Skin epidermis (tissue), 12 donors: Measurements from ENCODE around the gene TFEB.
A peak's percentile ranks its signal among the peaks of the same experiment; 100 is the strongest.

Experiments
- H3K27ac ChIP-seq, 21 experiments: fragments of 200-600 bp; sonication (generic) in 11 of 21; one replicate each; pipeline ENCODE4 v1.5.0; 2020; ENCODE audit warnings: mild to moderate bottlenecking in 3 of 21, inconsistent platforms in 2 of 21, moderate library complexity in 2 of 21
- H3K4me3 ChIP-seq, 7 experiments: fragments of 200-600 bp; sonication (generic) in 2 of 7; one replicate each; pipeline ENCODE4 v1.5.0; 2020; ENCODE audit warnings: inconsistent platforms in 2 of 7, mild to moderate bottlenecking in 2 of 7, moderate library complexity in 1 of 7

Gene TFEB

GRCh38 chr6:41741625-41742490 lies 6.5 kb upstream of the TFEB start:
- Histone ChIP-seq H3K27ac (no peak overlapping the region), H3K4me3 (no peak overlapping the region)

GRCh38 chr6:41740366-41741162 lies 5.2 kb upstream of the TFEB start:
- Histone ChIP-seq H3K4me3 (no peak overlapping the region), H3K27ac (no peak overlapping the region)

DNA sequence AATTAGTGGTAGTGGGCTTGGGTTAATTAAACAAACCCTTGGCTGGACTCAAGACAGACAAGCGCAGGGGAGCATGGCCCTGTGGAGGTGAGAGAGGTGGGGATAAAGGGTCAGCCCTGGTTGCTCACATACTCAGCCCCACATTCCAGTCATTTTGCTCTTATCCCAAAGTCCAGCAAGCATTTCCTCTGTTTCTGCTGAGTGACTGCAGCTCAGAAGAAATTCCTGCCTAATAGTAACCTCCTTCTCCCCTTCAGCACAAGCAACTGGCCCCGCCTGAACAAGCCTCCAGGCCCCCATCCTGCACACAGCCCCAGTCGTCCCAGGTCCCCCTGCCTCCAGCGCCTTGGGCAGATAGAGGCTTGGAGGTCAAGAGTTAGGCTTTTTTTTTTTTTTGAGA lies 3.6 kb upstream of the TFEB start:
- H3K4me3 ChIP-seq = no peak overlapping the region
- no peak overlapping the region for H3K27ac ChIP-seq

- Histone ChIP-seq H3K27ac (no peak overlapping the region), H3K4me3 (no peak overlapping the region)
Measured at GRCh38 chr6:41737591-41738130, 2.3 kb upstream of the TFEB start.

- Histone ChIP-seq H3K4me3 (no peak overlapping the region), H3K27ac (no peak overlapping the region)
Measured at GRCh38 chr6:41736800-41737555, 1.6 kb upstream of the TFEB start.

DNA sequence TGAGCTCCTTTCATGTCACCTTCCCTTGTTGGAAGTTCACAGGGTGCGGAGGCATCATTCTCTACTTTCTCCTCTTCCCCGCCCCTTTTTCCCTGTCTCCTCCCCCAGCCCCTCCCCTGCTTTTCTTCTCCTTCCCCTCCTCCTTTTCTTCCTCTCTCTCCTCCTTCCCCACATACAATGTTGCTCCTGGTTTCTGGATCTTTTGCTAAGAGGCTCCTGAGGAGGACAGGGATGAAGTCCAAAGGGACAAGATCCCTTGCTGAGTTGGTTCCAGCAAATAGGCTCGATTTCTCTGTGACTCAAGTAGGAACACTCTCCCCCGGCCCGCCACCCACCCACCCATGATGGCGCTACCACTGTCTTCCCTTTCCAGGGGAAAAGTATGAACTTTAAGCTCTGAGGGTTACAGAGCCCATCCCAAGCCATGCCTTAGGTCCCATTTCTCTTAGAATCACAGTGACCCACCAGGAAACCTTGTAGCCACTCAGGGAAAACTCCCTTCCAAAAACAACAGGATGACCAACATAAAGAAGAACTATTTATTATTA lies 852 bp upstream of the TFEB start:
- no peak overlapping the region for H3K4me3 ChIP-seq

DNA sequence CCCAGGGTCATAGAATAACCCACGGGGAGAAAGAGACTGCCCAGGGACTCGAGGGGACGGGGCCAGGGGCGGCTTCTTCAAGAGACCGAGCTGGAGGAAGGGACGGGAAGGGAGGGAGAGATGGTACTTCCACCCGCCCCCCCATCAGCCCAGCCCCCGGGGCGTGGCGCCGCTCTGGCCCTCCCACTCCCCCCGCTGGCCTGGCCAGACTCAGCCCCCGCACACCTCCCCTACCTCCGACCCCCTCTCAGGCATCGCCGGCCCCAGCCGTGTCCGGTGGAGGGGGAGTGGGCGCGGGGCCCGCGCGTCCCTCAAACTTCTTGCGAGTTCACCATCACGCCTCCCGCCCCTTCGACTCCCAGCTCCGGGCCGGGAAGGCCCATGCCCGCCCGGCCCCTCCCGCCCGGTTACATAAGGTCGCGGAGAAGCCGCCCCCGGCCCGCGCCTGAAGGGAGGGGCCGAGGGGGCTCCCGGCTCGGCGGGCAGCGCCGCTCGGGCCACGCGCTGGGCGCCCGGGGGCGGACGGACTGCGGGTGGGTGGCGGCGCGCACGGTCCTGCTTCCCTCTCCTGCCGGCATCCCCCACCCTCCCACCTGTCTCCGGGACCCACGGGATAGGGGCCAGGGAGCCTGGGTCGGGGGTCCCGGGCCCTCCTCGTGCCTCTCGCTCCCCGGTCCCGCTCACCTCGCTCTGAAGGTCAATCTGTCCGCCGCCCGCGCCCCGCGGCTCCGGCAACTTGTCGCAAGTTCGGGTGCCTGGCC lies 562 bp downstream of the TFEB start:
- H3K27ac ChIP-seq = peak overlapping the region; percentile 82 to 99 (median 94)
- peak overlapping the region; percentile 65 to 87 (median 85) for H3K4me3 ChIP-seq

More for the DNA sequence above, 852 bp upstream of the TFEB start:
- H3K27ac ChIP-seq = no peak overlapping the region

DNA sequence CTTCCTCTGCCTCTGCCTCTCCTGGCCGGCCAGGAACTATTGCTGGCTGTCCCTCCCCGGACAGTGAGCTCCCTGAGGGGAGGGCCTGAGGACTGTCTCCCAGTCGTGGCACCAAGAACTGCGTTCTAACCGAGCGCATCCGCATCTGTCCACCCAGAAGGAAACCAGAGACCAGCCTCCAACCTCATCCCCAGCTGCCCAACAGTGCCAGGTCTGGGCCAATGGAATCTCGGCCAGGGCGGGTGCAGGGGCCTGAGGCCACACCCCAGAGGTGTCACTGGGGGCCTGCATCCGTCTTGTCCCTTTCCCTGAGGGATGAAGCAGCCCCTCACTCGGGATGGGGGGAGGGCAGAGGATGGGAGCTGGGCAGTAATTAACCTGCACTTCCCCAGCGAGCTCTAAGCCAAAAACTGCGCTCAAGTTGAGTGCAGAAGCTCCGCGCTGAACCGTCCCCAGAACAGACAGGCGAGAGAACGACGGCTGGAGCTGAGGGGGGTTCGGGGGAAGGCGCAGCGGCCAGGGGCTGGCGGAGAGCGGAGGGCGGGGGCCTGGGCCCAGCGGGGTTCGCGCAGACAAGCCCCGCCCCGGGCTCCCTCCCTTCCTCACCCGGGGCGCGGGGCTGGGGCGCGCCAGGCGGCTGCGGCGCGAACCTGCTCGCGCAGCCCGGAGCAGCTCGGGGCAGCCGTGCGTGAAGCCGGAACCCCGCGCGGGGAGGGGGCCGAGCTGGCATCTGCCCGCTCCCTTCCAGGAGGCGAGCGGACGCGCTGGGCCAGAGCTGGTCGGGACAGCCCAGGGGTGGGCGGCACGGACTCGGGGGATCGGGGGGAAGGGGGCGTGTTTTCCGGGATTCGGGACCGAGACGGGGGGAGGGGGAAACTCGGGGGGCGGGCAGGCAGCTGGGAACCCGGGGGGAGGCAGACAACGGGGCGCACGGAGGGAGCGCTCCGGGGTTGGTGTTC lies 1.4 kb downstream of the TFEB start:
- Histone ChIP-seq H3K4me3 (peak overlapping the region; percentile 65 to 87 (median 85)), H3K27ac (peak overlapping the region; percentile 59 to 99 (median 94))

- Histone ChIP-seq H3K27ac (peak overlapping the region in 20 of 21 experiments; percentile 82 to 99 (median 94)), H3K4me3 (peak overlapping the region; percentile 65 to 87 (median 85))
Measured at GRCh38 chr6:41733360-41733706, 2.1 kb downstream of the TFEB start.

DNA sequence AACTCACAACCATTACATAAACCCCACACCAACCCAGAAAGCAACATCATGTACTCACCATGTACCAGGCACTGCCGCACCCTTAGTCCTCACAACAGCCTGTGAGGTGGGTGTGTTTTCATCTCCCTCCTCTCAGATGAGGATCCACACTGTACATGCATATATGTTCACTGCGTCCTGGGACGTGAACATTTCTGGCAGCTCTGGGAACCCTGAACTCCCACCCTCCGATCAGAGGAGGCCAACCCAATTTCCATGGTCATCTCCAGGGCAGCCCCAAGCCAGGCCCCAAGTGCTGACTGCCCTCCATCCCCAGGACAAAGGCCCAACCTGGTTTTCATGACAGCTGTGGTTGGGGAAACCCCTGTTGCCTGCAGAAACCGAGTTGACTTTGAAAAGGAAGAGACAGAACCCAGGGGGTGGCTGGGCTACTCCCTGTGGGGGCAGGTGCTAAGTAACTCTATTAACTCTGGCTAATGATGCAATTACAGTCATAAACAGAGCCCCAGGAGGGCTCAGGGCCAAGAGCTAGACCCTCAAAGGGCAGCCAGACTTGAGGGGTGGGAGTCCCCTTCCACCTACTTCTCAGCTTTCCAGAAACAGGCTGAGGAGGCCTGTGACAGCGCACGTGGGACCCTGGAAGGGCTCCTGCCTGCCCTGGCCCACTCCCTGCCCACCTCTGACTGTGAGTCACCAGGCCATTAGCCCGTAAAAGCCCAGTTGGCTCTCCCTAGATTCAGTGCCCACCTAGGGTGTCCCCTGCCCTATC lies 2.6 kb downstream of the TFEB start:
- H3K27ac ChIP-seq = peak overlapping the region in 20 of 21 experiments; percentile 82 to 99 (median 94)

DNA sequence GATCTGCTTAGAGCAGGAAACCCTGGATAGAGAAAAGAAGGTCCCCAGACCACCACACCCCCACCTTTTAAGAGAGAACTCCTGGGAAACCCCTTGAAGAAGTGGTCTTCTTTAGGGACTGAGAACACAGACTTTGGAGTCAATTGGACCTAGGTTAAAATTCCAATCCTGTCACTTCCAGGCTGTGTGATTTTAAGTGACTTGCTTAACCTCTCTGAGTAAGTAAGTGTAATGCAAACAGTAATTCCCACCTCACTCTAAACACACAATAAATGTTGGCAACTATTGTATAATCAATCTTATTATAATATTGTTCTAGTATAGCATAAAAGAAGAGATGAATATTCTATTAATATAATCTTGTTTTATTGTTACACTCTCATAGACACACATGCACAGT lies 3.3 kb downstream of the TFEB start:
- Histone ChIP-seq H3K27ac (peak overlapping the region in 4 of 21 experiments; percentile 82 to 94 (median 94)), H3K4me3 (no peak overlapping the region)

More for the DNA sequence above, 2.6 kb downstream of the TFEB start:
- peak overlapping the region in 6 of 7 experiments; percentile 65 to 87 (median 86) for H3K4me3 ChIP-seq

DNA sequence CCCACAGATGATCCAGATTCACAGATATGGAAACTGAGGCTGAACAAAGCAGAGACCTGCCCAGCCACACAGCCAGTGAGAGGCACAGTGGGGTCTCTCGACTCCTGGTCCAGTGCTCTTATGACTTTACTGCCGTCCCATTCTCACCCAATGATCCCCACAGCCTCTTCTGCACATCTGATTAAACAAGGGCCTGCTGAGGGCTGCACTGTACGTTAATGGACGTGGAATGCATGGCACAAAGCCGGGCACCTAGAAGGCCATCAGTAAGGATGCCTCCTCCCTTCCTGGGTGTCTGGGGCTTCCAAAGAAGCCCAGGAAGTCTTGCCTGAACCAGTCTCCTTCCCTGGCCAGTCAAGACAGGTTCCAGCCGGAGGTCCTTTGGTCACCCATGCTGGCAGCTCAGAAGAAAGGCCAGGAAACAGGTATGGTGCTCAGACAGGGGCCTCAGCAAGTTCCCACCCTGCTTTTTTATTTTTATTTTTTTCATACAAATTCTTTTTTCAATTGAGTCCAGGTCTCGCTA lies 3.8 kb downstream of the TFEB start:
- Histone ChIP-seq H3K4me3 (no peak overlapping the region), H3K27ac (peak overlapping the region in 2 of 21 experiments; percentile 75 to 94)

- Histone ChIP-seq H3K27ac (peak overlapping the region in 4 of 21 experiments; percentile 2 to 75 (median 19)), H3K4me3 (no peak overlapping the region)
Measured at GRCh38 chr6:41730531-41731436, 4.6 kb downstream of the TFEB start.

DNA sequence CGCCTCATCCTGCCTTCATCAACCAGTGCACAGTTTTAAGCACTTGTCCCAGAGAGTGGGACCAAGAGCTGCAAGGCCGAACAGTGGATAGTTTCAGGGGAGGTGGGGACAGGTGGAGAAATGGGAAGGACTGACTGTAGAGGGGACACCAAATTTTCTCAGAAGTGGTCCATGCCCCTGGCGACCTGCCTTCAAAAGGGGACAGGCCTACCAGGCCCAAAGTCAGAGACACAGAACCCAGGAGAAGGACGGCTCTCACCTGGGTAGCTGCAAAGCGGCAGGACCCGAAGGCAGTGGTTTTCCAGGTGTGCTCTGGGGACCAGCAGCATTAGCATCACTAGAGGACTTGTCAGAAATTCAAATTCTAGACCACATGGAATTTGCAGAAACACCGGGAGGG lies 5.8 kb downstream of the TFEB start:
- Histone ChIP-seq H3K27ac (peak overlapping the region in 2 of 21 experiments; percentile 2 to 75), H3K4me3 (no peak overlapping the region)

- H3K4me3 ChIP-seq = no peak overlapping the region
- peak overlapping the region in 1 of 21 experiments; percentile 75 for H3K27ac ChIP-seq
Measured at GRCh38 chr6:41728954-41729353, 6.5 kb downstream of the TFEB start.
